B cell (primary cell): ENCODE measurements around the gene LILRB3.

ENCODE experiments used
- EZH2 ChIP-seq: IDR thresholded peaks from 2 replicates; pipeline ENCODE4 v1.6.1; 2012; ENCODE audit warnings: borderline replicate concordance, low read depth, mild to moderate bottlenecking, moderate library complexity, low read length; ENCODE audit not compliant: insufficient read depth, poor library complexity, severe bottlenecking
- TF ChIP-seq, protein P1 (sequence below): fragments of 200-600 bp; IDR thresholded peaks from one replicate; pipeline ENCODE4 v1.8.0; 2022; ENCODE audit warnings: antibody characterized with exemption, mild to moderate bottlenecking

DNA sequence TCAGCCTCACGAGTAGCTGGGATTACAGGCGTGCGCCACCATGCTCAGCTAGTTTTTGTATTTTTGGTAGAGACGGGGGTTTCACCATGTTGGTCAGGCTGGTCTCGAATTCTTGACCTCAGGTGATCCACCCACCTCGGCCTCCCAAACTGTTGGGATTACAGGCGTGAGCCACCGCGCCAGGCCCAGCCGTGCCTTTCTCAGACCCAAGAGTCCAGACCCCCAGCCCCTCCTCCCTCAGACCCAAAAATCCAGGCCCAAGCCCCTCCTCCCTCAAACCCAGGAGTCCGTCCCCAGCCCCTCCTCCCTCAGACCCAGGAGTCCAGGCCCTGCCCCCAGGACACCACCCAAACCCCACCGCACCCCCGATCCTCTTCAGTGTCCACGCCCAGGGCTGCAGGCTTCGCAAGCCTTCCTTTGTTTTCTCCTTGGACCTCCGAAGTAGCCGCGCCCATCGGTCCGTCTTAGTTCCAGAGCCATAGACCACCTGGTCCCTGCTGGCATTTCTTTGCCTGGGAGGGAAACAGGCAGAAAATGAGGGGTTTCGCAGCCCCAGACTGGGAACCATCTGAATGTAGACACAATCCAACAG lies 53.6 kb downstream of the LILRB3 start:
- TF ChIP-seq, protein P1, sequence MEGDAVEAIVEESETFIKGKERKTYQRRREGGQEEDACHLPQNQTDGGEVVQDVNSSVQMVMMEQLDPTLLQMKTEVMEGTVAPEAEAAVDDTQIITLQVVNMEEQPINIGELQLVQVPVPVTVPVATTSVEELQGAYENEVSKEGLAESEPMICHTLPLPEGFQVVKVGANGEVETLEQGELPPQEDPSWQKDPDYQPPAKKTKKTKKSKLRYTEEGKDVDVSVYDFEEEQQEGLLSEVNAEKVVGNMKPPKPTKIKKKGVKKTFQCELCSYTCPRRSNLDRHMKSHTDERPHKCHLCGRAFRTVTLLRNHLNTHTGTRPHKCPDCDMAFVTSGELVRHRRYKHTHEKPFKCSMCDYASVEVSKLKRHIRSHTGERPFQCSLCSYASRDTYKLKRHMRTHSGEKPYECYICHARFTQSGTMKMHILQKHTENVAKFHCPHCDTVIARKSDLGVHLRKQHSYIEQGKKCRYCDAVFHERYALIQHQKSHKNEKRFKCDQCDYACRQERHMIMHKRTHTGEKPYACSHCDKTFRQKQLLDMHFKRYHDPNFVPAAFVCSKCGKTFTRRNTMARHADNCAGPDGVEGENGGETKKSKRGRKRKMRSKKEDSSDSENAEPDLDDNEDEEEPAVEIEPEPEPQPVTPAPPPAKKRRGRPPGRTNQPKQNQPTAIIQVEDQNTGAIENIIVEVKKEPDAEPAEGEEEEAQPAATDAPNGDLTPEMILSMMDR, result no peak
- TF ChIP-seq EZH2, result no peak
